ENCODE results near the gene KHDRBS2.

- TF ChIP-seq, protein P1, sequence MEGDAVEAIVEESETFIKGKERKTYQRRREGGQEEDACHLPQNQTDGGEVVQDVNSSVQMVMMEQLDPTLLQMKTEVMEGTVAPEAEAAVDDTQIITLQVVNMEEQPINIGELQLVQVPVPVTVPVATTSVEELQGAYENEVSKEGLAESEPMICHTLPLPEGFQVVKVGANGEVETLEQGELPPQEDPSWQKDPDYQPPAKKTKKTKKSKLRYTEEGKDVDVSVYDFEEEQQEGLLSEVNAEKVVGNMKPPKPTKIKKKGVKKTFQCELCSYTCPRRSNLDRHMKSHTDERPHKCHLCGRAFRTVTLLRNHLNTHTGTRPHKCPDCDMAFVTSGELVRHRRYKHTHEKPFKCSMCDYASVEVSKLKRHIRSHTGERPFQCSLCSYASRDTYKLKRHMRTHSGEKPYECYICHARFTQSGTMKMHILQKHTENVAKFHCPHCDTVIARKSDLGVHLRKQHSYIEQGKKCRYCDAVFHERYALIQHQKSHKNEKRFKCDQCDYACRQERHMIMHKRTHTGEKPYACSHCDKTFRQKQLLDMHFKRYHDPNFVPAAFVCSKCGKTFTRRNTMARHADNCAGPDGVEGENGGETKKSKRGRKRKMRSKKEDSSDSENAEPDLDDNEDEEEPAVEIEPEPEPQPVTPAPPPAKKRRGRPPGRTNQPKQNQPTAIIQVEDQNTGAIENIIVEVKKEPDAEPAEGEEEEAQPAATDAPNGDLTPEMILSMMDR (IDR thresholded peaks at IDR 0.05): no peak
- TF ChIP-seq POLR2A (IDR thresholded peaks at IDR 0.05): no peak
- no peak for TF ChIP-seq POLR2AphosphoS5 (IDR thresholded peaks at IDR 0.05)
- TF ChIP-seq EP300 (IDR thresholded peaks at IDR 0.05): no peak
These were observed 498.0 kb downstream of the KHDRBS2 start for GRCh38 chr6:61787998-61788397.
